Measurements from ENCODE around the gene SLC5A1.
A peak's percentile ranks its signal among the peaks of the same experiment; 100 is the strongest.
"Not testable (repeated sequence)": the region's sequence is repeated elsewhere in the genome, so short reads cannot be mapped to it uniquely, and the experiment has no call there.

The SLC5A1 gene

DNA sequence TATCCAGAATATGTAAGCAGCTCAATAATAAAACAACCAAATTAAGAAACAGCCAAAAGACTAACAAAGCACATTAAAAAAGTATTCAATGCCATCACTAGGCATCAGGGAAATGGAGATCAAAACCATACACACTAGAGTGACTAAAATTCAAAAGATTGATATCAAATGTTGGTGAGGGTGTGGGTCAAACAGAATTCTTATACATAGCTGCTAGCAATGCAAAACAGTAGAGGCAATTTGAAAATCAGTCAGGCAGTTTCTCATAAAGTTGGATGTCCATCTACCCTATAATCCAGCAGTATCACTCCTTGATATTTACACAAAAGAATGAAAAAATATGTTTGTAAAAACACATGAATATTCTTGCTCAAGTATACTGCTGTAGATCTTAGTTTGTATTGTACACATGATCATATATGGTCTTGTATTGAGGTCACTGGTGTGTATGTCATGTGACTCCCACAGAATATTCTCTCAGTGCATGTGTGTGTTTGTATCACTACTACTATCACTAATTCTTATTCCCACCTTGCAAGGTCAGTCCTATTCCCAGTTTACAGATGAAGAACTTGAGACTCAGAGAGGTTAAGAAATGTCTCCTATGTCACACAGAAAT is 54.9 kb downstream of the SLC5A1 start:
- DNase-seq = no peak

DNA sequence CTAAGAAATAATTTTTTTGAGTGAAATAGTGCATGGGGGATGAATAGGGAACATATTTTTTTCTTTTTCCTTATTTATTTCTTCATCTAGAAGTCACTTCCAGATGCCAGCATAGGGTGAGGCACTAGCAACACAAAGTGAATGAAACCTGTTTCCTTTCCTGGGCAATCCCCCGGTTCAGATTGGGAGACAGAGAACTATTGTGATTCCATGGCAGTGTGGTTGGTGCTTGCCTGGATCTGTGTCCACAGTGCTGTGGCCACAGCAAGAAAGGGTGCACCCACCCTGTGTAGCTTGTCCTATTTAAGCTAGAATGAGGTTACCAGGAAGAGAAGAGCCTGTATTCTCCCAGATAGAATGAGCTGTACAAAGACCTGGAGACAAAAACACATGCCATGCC is 57.6 kb downstream of the SLC5A1 start:
- no peak for DNase-seq

GRCh38 chr22:32103658-32104315 is 60.7 kb downstream of the SLC5A1 start:
- peak; percentile 51 for DNase-seq

GRCh38 chr22:32106930-32107329 is 63.9 kb downstream of the SLC5A1 start:
- DNase-seq = peak; percentile 20

DNA sequence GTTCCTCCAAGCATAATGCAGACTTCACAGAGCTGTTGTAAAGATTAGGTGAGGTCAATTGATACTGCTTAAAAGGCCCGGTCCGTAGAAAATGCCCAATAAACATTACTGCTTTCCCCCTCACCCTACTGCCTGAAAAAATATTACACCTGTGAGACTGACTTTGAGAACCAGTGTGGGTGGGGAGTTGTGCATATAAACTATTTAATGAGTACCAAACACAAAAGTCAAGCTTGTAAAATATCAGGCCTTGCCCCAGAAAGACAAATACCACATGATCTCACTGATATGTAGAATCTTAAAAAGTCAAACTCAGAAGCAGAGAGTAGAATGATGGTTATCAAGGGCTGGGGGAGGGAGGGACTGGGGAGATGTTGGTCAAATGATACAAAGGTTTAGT is 69.3 kb downstream of the SLC5A1 start:
- no peak for DNase-seq

- no peak for DNase-seq
Measured at GRCh38 chr22:32119568-32120235, 76.6 kb downstream of the SLC5A1 start.

- no peak for DNase-seq
Measured at GRCh38 chr22:32120603-32121002, 77.5 kb downstream of the SLC5A1 start.

DNA sequence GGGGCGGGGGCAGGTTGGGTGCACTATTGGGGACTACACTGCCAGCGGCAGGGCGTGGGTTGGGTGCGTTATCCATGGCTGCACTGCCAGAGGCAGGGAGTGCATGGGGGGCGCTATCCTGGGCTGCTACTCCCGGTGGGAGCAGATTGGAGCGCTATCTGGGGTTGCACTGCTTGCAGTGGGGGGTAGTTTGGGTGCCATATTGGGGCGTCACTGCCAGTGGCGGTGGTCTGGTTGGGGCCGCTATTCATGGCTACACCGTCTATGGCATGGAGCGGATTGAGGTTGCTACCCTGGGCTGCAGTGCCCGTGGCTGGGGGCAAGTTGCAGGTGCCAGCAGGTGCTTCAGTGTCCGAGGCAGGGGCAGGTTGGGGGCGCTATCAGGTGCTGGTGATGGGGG is 79.8 kb downstream of the SLC5A1 start:
- no peak for DNase-seq

DNA sequence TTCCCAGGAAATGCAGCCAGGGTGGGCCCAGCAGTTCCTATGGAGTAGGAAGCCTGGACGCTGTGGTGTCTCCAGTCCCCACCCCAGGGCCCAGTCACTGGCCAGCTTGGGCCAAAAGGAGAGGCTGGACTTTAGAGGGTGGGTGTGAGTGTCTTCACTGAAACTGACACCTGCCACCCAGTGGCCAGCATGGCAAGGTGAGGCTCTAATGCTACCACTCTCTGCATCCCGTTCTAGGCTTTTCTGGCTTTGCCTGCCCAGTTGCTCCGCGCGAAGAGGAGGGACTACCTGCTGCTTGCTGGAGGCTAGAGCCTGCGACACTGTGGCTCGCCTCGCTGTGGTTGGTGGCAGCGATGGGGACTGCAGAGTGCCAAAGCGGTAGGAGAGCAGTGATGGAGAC is 80.6 kb downstream of the SLC5A1 start:
- no peak for DNase-seq

- DNase-seq = no peak
Measured at GRCh38 chr22:32127904-32128303, 84.8 kb downstream of the SLC5A1 start.

DNA sequence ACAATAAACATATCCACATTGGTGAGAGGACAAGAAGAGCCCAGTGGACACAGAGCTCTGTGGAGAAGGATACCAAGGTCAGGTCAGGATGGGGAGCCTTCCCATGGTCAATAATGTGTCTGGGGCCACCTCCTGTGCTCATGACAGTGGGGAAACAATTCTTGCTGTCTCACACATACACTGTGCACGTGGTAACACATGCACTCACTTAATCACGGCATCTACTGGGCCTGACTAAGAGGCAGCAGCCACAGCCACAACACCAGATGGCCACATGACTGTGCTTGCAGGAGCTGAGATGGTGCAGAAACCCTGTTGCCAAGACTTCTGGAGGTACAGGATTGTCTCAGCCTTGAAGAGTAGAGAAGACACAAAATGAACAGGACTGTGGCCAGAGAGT is 87.4 kb downstream of the SLC5A1 start:
- no peak for DNase-seq

DNA sequence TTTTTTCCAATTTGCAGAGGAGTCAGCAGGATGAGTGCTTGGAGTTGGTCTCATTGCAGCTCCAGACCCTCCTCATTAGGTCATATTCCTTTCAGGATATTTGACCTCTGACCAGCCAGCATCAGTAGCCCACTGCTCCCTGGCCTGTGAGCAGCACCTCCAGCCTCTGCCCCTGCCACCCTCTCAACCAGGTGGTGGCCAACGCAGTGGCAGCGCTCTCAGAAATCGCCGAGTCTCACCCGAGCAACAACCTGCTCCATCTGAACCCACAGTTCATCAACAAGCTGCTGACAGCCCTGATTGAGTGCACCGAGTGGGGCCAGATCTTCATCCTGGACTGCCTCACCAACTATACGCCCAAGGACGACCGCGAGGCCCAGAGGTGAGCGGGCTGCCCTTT is 89.1 kb downstream of the SLC5A1 start:
- DNase-seq = no peak

DNA sequence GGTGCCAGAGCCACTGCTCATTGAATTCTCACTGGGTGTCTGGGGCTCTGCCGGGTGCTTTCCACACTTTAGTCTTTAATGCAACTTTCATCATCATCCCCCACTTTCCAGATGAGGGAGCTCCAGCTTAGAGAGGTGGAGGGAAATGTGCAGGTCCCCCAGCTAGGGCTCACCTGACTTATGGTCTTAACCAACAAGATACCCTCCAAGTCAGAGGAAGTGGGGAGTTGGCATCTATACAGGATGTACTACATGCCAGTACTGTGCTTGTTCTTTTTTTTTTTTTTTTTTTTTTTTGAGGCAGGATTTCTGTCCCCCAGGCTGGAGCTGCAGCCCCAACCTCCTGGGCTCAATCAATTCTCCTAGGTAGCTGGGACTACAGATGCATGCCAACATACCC is 89.7 kb downstream of the SLC5A1 start:
- no peak for DNase-seq

GRCh38 chr22:32134796-32135195 is 91.7 kb downstream of the SLC5A1 start:
- not testable (repeated sequence) for DNase-seq

- DNase-seq = peak; percentile 69
Measured at GRCh38 chr22:32135958-32136357, 92.9 kb downstream of the SLC5A1 start.

DNA sequence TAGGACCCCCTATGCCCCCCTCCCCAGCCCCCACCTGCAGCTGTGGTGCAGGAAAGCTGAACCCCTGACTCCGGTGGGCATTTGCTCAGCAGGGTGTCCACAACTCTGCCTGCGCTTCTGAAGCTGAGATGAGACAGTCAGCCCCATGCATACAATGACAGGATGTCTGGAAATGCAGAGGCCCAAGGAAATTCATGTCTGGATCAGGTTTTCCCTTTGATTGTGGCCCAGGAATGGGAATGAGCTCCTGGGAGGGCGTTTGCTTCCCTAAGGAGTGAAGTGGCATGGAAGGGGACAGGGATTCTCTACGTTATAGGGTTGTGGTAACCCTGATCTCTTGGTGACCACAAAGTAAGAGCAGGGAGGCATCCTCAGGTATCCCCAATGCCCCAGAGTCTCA is 93.8 kb downstream of the SLC5A1 start:
- DNase-seq = not testable (repeated sequence)

DNA sequence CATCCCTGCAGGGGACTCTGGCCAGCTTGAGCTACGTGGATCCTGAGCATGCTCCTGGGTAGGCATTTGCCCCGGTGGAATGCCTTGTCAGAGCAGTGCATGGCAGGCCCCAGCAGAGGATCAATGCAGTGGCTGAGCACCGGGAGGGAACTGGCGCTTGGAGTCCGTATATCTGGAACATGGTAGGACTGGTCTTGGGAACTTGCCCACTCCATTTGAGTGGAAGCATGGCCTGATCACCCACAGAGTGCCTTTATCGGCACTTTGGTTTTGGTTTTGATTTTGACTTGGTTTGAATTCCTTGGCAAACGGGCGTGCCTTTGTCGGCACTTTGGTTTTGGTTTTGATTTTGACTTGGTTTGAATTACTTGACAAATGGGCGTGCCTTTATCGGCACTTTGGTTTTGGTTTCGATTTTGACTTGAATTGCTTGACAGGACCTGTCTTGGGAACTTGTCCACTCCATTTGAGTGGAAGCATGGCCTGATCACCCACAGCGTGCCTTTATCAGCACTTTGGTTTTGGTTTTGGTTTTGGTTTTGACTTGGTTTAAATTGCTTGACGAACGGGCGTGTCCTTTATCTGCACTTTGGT is 94.8 kb downstream of the SLC5A1 start:
- DNase-seq = peak; percentile 98

DNA sequence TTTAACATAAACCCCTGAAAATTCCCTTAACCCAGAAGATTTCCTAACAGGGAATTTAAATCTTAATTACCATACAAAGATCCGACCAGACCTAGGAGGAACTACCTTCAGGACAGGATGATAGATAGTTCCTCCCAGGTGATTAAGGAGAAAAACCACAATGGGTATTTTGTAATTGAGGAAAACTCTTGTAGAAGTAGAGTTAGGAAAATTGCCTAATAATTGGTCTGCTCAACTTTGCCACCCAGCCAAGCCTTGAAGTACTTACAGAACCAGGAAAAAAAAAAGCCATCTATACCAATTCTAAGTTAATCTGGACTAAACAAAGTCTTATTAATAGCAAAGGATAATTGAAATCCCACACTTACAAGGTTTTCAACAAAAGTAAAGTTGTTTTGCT is 95.5 kb downstream of the SLC5A1 start:
- peak; percentile 38 for DNase-seq

DNA sequence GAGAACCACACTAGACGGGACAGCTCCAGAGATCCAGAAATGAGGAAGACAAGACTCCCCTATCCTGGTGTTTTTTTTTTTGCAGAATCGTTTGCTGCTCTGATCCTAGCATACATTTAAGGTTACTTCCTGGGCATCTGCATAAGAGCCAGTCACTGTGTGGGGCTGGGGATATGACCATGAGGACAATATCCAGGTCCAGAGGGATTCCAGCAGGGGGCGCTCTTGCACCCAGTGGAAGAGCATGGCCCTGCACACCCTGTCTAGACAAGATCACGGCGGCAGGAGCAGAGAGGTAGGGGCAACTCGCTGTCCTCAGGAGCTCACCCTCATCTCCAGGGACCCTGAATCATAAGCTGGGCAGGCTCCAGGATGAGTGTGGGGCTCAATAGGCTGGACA is 97.6 kb downstream of the SLC5A1 start:
- not testable (repeated sequence) for DNase-seq

- DNase-seq = no peak
Measured at GRCh38 chr22:32142600-32142999, 99.5 kb downstream of the SLC5A1 start.

DNA sequence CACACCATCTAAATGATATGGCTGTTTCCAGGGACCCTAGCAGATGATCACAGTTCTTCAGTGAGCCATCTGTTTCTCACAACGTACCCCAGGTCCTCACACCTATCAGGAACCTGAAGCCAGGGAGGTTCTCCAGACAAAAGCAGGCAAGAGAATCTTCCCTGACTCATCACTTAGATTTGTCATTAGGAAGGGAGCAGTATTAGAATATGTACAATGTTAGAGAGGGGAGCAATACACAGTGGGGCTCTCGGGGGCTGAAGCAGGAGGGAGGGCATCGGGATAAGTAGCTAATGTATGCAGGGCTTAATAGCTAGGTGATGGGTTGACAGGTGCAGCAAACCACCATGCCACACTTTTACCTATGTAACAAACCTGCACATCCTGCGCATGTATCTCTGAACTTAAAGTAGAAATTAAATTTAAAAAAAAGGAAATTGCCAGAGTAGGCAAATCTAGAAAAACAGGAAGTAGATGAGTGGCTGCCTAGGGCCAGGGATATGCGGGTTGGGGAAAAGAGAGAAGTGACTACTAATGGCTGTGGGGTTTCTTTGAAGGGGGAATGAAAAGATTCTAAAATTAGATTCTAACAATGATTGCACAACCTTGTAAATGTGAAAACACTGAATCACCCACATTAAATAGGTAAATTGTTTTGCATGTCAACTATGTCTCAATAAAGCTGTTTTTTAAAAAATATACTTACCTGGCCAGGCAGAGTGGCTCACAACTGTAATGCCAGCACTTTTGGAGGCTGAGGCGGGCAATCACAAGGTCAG is 101.6 kb downstream of the SLC5A1 start:
- DNase-seq = peak; percentile 90

GRCh38 chr22:32147128-32147527 is 104.1 kb downstream of the SLC5A1 start:
- DNase-seq = not testable (repeated sequence)

DNA sequence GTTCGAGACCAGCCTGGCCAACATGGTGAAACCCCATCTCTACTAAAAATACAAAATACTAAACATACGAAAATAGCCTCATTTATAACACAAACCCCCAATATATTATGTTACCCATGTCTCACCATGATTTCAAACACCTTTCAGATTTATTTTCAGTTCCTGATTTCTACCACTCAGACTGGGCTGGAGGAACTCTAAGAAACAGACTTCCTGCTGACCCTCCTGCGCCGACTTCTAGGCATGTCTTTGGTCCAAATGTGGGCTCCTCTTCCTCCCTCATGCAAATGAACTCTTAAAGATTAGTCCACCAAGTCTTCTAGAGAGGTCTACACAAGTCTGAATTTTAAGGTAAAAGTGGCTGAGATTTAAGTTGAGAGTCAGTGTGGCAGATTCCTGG is 105.3 kb downstream of the SLC5A1 start:
- not testable (repeated sequence) for DNase-seq

All from suppressor macrophage treated with lipopolysaccharide for 4 hours (primary cell).